Lower leg skin (tissue), 3 donors: ENCODE data around the gene TLNRD1.

Experiments used
- POLR2A ChIP-seq, 2 donors: fragments of 450-650 bp; IDR thresholded peaks; one replicate each; pipeline ENCODE4 v1.6.1; 2016 to 2017; ENCODE audit warnings: antibody characterized with exemption in 2 of 2, mild to moderate bottlenecking in 1 of 2, moderate library complexity in 1 of 2
- TF ChIP-seq, protein P1 (sequence below), 3 donors: fragments of 450-650 bp; IDR thresholded peaks; one replicate each; pipeline ENCODE4 v1.5.1; 2016; ENCODE audit warnings: antibody characterized with exemption in 3 of 3, mild to moderate bottlenecking in 3 of 3, moderate library complexity in 2 of 3

DNA sequence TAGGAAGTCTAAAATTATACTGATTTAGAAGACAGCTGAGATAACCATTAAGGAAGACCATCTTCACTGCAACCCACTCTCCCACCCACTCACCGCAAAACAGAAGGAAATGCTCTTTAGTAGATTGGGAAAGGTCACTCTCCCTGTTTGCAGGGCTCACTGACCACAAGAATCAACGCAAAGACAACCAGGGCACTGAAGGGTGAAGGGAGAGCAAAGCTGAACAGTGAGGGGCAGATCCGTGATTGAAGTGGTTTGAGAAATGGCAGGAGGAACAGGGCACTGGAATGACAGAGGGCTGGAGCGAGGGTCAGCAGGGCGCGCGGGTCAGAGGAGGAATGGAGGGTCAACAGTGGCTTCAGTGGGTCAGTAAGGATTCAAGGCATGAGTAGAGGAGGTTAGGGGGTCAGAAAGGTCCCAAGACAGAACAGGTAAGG is 11.6 kb upstream of the TLNRD1 start:
- TF ChIP-seq, protein P1, sequence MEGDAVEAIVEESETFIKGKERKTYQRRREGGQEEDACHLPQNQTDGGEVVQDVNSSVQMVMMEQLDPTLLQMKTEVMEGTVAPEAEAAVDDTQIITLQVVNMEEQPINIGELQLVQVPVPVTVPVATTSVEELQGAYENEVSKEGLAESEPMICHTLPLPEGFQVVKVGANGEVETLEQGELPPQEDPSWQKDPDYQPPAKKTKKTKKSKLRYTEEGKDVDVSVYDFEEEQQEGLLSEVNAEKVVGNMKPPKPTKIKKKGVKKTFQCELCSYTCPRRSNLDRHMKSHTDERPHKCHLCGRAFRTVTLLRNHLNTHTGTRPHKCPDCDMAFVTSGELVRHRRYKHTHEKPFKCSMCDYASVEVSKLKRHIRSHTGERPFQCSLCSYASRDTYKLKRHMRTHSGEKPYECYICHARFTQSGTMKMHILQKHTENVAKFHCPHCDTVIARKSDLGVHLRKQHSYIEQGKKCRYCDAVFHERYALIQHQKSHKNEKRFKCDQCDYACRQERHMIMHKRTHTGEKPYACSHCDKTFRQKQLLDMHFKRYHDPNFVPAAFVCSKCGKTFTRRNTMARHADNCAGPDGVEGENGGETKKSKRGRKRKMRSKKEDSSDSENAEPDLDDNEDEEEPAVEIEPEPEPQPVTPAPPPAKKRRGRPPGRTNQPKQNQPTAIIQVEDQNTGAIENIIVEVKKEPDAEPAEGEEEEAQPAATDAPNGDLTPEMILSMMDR (IDR thresholded peaks at IDR 0.05), result no peak
- no peak for TF ChIP-seq POLR2A (IDR thresholded peaks at IDR 0.05)
